Measurements from ENCODE around the gene USP20. TPM values are rescaled to one million over a fixed set of nuclear protein-coding genes. Genes with fewer than 3 reads are reported as not detected.

USP20 gene
- total and polyA plus RNA-seq, 12 donors: 8.3 to 73.4 (median 34.5) TPM

DNA sequence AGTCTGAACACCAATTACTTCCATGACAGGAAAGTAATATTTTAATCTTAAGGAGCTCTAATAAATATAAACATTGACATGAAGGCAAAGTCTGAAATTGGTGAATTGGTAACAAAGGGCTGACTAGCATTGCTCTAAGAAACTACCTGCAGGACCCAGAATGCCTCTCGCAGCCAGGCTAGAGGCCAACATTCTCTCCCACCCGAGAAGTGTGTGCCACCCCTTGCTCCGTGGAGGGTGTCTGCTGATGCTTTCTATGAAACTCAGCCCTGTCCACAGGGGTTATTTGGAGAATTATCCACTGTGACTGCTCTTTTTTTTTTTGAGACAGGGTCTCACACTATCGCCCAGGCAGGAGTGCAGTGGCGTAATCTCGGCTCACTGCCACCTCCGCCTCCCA, 81.4 kb downstream of the USP20 start:
- H3K36me3 ChIP-seq (replicated peaks in 1 of 2): peaks cover 0 to 11% of the 10 kb centered on the region in 2 donors
- DNase-seq: no peak
- WGBS, 4 donors: 95 to 97% (median 96%) methylated on average over 7 of the region's 7 CpGs
- TF ChIP-seq, protein P1, sequence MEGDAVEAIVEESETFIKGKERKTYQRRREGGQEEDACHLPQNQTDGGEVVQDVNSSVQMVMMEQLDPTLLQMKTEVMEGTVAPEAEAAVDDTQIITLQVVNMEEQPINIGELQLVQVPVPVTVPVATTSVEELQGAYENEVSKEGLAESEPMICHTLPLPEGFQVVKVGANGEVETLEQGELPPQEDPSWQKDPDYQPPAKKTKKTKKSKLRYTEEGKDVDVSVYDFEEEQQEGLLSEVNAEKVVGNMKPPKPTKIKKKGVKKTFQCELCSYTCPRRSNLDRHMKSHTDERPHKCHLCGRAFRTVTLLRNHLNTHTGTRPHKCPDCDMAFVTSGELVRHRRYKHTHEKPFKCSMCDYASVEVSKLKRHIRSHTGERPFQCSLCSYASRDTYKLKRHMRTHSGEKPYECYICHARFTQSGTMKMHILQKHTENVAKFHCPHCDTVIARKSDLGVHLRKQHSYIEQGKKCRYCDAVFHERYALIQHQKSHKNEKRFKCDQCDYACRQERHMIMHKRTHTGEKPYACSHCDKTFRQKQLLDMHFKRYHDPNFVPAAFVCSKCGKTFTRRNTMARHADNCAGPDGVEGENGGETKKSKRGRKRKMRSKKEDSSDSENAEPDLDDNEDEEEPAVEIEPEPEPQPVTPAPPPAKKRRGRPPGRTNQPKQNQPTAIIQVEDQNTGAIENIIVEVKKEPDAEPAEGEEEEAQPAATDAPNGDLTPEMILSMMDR (IDR thresholded peaks at IDR 0.05): no peak
- no peak for TF ChIP-seq POLR2A (IDR thresholded peaks at IDR 0.05)
- no peak overlapping the region for H3K4me3 ChIP-seq
- no peak overlapping the region for H3K27ac ChIP-seq
- no peaks in the 10 kb centered on the region for H3K27me3 ChIP-seq
- no peaks in the 10 kb centered on the region for H3K4me1 ChIP-seq (replicated peaks in 1 of 2)
- no peaks in the 10 kb centered on the region for H3K9me3 ChIP-seq (replicated peaks in 1 of 3)
- intact Hi-C loops (cut with DNase I): no loop called here

DNA sequence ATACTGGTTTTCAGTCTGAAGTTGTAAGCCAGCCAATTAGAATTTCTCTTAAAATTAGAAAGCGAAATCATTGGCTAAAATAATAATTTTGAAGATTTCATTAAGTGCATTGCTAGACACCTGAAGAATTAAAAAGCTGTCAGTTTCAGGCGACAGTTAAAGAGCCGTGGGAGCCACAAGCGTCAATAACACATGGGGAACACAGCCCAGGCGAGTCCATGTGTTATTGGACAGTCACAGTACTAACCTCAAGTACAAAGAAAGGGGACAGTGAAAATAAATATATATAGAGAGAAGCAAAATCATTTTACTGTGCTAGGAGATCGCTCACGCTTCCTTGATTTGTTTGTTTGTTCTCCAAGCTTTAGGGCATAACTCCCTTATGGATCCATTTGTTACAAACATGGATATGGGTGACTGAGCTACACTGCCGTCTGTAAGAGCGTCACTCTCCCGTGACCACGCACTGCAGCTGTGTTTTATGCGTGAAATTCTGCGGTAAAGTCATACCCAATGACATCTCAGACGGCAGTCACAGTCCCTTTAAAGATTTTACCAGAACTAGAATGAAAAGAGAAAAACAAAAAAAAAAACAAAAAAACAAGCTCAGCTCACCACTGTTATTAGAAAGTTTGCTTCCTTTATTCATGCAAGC, 83.2 kb downstream of the USP20 start:
- Histone ChIP-seq H3K9me3 (replicated peaks in 1 of 3) (no peaks in the 10 kb centered on the region), H3K27ac (peak overlapping the region in 2 of 5 donors; percentile 2 to 11), H3K4me1 (replicated peaks in 1 of 2) (no peaks in the 10 kb centered on the region), H3K36me3 (replicated peaks in 1 of 2) (peaks cover 0 to 22% of the 10 kb centered on the region in 2 donors), H3K27me3 (no peaks in the 10 kb centered on the region), H3K4me3 (no peak overlapping the region)
- intact Hi-C loops (cut with DNase I): no loop called here
- no peak for DNase-seq
- 94 to 96% (median 95%) methylated on average over 14 of the region's 14 CpGs for WGBS, 4 donors
- TF ChIP-seq, protein P1 (IDR thresholded peaks at IDR 0.05): no peak
- TF ChIP-seq POLR2A (IDR thresholded peaks at IDR 0.05): no peak

DNA sequence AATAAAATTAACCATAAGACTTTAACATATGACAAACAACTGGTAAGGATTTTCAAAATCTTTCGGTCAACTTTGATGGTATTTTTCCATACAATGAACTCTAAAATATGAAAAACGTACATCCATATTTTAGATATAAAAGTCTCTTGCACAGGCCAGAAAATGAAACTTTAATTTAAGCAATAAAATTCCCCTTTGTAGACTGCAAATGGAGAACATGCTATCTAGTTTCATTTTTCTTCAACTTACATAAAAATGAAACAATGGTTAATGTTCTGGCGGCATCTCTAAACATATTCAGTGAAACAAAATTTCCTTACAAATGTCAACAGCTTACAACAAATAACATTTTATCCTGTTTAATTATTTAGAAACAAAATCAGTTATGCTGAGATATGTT, 84.0 kb downstream of the USP20 start:
- Histone ChIP-seq H3K27ac (no peak overlapping the region), H3K36me3 (replicated peaks in 1 of 2) (peaks cover 0 to 24% of the 10 kb centered on the region in 2 donors), H3K4me1 (replicated peaks in 1 of 2) (no peaks in the 10 kb centered on the region), H3K9me3 (replicated peaks in 1 of 3) (no peaks in the 10 kb centered on the region), H3K4me3 (no peak overlapping the region), H3K27me3 (no peaks in the 10 kb centered on the region)
- intact Hi-C loops (cut with DNase I): no loop called here
- 50 to 79% (median 58%) methylated on average over 3 of the region's 3 CpGs for WGBS, 4 donors
- no peak for DNase-seq
- no peak for TF ChIP-seq POLR2A (IDR thresholded peaks at IDR 0.05)
- TF ChIP-seq, protein P1 (IDR thresholded peaks at IDR 0.05): no peak

DNA sequence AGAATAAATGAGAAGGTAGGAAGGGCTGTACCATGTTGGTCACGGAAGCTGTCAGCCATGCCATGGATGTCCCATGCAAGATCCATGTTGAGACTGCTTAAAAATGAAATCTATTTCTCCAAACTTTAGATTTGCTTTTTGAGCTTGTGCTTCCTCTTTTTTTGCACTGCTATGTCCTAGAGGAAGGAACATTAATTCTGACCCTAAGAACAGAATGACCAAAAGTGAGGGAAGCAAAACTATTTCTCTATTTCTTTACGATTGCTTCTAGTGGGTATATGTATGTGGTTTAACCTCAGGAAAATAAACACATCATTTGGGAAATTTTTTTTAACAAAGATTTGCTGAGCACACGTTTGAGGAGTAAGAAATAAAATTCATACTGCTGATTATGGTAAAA, 84.6 kb downstream of the USP20 start:
- TF ChIP-seq, protein P1 (IDR thresholded peaks at IDR 0.05): no peak
- no peak for TF ChIP-seq POLR2A (IDR thresholded peaks at IDR 0.05)
- WGBS, 4 donors: 73 to 79% (median 78%) methylated on average over 3 of the region's 3 CpGs
- no peak for DNase-seq
- H3K9me3 ChIP-seq (replicated peaks in 1 of 3): no peaks in the 10 kb centered on the region
- no peak overlapping the region for H3K4me3 ChIP-seq
- peaks cover 0 to 29% of the 10 kb centered on the region in 2 donors for H3K36me3 ChIP-seq (replicated peaks in 1 of 2)
- peak overlapping the region in 2 of 5 donors; percentile 10 to 13 for H3K27ac ChIP-seq
- H3K27me3 ChIP-seq: no peaks in the 10 kb centered on the region
- intact Hi-C loops (cut with DNase I): no loop called here
- H3K4me1 ChIP-seq (replicated peaks in 1 of 2): no peaks in the 10 kb centered on the region
